Stimulated activated CD8-positive, alpha-beta memory T cell treated with anti-CD3 and anti-CD28 coated beads, Interleukin-4, amount 100 ng/mL, for 1 hour (primary cell): ENCODE measurements around the gene TAF3.

Experiments
- DNase-seq, 2 donors: peaks; one replicate each; pipeline ENCODE4 v3.0.0-alpha.2; 2020; ENCODE audit warnings: low read depth in 2 of 2, low spot score in 1 of 2

The TAF3 gene

DNA sequence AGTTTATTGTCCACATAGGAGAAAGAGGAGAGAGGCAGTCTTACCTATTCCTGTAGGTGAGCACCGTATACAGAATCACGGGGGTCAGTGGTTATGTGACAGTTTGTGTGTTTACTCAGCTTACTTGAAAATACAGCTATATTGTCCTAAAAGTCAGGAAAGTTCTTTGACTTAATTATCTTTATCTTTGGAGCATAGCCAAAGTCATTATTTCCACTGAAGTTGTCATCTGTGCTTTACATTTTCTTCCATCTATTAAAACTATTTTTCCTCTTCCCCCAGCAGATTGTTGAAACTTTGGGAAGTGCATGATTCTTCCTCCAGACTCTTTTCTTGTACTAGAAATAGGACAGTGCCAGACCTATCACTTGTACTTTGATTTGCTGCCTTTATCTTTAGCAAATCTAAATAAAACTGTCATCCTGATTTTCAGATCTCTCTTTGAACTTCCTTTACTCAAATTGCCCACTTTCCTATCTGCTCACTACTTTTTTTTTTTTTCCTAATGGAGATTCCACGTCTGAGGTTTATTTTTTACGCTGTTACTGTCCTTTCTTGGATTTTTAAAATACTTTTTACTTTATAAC lies 58.3 kb downstream of the TAF3 start:
- DNase-seq, result no peak

DNA sequence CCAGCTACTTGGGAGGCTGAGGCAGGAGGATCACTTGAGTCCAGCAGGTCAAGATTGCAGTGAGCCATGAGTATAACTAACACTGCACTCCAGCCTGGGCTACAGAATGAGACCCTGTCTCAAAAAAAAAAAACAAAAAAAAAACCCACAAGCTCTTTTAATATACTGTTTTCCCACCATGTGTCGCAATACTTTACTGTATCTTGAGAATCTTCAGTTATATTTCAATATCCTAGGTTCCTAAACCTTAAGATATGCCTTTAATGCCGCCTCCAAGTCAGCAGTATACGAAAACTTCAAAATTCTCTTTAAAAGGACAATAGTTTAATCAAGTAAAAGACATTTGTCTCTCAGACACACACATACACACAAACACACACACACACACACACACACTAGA lies 62.8 kb downstream of the TAF3 start:
- no peak for DNase-seq

GRCh38 chr10:7886056-7886455 lies 67.8 kb downstream of the TAF3 start:
- DNase-seq, result no peak

DNA sequence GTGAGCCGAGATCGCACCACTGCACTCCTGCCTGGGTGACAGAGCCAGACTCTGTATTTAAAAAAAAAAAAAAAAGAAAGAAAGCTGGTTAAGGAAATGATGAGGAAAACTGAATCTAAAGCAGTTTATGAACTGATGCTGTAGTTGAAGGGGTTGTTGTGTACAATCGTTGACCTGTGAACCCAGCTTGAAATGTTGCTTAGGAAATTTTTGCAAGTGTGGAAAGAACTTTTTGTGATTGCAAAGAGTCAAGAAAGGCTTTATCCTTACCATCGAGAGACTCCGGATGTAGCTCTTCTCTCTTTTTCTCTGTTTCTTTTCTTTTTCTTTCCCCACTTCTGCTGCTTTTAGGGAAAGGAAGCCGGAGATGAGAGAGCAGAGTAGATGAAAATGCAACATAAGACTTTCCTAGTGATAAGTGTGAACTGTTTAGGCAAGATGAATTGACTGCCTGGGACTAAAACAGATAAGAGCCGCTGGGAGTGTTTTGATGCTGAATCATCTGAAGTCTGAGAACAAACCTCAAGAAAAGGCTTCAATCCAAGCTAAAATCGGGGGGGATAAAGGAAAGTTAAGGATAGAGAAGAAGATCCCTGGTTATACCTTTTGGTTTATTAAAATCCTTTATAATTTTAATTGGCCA lies 69.0 kb downstream of the TAF3 start:
- DNase-seq, result no peak

DNA sequence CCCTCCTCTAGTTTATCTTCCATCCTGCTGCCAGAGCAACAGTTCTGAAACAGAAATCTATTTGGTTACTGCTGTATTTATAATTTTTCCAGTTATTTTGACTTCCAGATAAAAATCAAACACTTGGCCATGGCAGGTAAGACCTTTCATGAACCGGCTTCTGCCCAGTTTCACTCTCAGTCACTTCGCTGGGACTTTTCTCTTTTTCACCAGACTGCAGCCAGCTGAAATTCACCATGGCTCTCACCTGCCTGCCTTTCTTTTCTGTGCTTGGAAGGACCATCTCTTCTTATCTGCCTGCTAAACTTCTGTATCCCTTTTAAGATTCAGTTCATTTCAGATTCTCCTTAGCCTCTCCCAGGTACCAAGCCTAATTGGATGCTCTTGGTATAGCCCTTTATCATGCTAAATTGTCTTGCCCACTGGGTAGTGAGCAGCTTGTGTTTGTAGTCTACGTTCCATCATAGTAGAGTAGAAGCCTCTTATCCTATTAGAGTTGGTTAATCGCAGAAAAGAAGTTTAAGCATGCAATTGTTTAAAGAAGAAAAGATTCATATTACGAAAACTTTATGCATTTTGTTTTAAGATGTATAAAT lies 71.7 kb downstream of the TAF3 start:
- DNase-seq, result no peak

- no peak for DNase-seq
These were observed 72.5 kb downstream of the TAF3 start for GRCh38 chr10:7890781-7891180.

DNA sequence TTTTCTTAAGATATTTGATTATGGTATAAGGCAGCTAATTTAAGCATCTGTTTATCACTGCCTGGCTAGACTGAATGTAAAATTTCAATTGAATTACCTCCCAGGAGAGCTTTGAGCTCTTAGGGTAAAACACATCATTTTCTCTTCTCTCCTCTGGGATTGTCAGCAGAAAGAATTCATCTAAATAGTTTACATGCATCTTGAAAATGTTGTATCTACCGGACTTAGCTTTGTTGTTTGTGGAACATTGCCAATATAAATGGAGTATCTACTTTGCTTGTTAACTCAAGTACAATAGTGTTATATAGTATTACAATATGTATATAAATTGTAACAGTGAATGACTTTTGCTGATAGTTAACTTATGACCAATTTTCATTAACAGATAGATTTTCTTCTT lies 73.3 kb downstream of the TAF3 start:
- DNase-seq, result no peak

GRCh38 chr10:7892146-7892545 lies 73.8 kb downstream of the TAF3 start:
- DNase-seq, result no peak

GRCh38 chr10:7895699-7896090 lies 77.4 kb downstream of the TAF3 start:
- no peak for DNase-seq

DNA sequence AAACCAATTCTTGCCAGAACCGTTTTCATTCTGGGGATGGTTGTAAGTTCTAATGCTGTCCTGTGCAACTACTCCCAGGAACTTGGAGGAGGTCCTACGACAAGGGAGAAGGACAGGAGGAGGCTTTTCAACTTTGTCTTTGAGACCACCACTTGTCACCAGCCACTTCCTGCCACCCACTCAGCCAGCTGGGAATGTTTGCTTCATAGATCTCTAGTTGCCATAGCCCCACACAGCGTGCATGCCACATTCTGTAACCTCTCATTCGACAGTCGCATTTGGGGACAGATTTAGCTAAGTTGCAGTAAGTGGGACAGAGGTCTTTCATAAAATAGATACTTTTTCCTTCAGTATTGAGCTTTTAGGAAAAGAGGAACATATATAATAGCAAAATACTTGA lies 78.0 kb downstream of the TAF3 start:
- DNase-seq, result no peak

DNA sequence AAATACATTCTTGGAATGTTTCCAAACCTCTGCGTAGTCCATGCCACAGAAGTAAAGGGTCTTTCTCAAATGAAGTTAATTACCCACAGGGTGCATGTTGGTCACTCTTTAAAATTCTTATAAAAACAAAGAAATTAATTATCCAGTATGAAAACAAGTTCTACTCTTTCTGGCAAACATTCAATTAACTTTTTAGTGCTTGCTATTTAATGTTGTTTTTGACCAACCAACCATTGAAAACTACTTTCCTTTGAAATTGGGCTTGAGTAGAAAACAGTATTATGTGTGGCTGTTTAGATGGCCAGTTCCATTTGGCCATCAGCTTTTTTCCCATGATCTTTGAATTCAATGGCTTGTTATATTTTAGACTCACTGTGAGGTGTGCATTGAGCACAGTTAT lies 83.0 kb downstream of the TAF3 start:
- no peak for DNase-seq

GRCh38 chr10:7902413-7902812 lies 84.1 kb downstream of the TAF3 start:
- no peak for DNase-seq

DNA sequence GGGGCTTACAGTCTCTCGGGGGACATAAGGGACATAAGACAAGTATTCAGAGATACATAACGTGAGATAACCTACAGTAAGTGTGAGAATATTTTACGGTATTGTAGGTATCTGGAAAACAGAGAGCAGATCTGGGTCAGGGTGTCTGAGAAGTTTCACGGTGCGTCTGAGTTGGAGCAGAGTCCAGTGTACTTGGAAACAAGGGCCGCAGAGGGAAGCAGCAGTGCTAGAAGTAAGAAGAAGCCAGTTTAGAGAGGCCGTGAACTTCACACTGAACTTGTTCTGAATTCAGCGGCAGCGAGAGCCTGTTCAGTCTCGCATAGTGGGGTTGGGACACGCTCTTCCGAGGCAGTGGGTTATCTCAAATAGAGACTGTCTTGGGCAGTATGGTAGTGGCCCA lies 85.5 kb downstream of the TAF3 start:
- no peak for DNase-seq

GRCh38 chr10:7906128-7906527 lies 87.8 kb downstream of the TAF3 start:
- DNase-seq, result no peak

- DNase-seq, result no peak
These were observed 90.4 kb downstream of the TAF3 start for GRCh38 chr10:7908541-7909210.

- no peak for DNase-seq
These were observed 95.0 kb downstream of the TAF3 start for GRCh38 chr10:7913126-7913872.

DNA sequence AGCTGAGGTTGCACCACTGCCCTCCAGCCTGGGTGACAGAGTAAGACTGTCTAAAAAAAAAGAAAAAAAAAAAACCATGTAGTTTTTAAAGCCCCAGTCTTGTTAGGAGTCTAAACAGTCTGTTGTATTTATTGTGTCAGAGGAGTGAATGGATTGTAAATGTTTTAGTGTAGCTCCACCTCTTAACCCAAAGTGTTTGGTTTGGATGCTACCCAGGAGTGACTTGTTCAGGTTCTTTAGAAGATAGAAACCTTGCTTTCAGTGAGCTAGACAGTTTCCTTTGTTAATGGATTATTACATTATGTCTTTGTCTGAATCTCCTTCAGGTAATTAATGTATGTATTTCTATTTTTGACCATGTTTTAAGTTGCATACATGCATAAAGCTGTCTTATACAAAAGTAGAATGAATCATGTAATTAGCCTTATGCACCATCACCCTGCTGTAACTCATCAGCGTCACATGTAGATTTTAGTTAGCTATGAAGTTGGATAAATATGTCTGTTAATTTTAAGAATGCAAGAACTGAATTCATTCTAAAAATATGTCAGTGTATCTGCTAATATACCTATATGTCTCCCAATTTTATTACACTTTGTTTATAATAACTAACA lies 97.7 kb downstream of the TAF3 start:
- DNase-seq, result no peak

- no peak for DNase-seq
These were observed 99.4 kb downstream of the TAF3 start for GRCh38 chr10:7917736-7918135.

- no peak for DNase-seq
These were observed 104.4 kb downstream of the TAF3 start for GRCh38 chr10:7922707-7923106.

DNA sequence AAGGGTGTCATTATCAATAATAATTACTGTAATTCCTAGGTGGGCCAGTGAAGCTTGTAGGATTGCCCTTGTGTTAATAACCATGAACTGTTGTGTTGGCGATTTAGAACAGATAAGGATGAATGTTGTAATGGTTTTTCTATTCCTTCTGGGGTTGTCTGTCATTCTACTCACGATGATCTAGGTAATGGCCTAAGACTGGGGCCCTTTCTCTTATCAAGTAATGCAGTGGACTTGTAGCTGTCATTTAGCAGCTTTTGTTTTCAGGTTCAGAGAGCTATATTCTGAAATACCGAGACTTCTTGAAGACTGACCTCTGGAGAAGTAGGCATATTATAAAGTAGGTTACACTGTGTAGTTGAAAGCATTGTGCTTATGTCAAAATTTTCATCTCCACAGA lies 110.2 kb downstream of the TAF3 start:
- no peak for DNase-seq

- no peak for DNase-seq
These were observed 114.2 kb downstream of the TAF3 start for GRCh38 chr10:7932301-7933036.
